Cardiac muscle cell (in vitro differentiated cells and primary cell): ENCODE measurements around the gene GPN1. TPM values are rescaled to one million over a fixed set of nuclear protein-coding genes. Genes with fewer than 3 reads are reported as not detected.
A peak's percentile ranks its signal among the peaks of the same experiment; 100 is the strongest.

ENCODE experiments used
- DNase-seq, 2 donors: peaks; one replicate each; pipeline versions ENCODE4 v3.0.0 to v3.0.0-alpha.2; 2010 to 2017; ENCODE audit warnings: low read depth in 1 of 2, low spot score in 1 of 2
- H3K27ac ChIP-seq: fragments of 200-600 bp; sonication (generic); 2 replicates; pipeline ENCODE4 v1.5.1; 2016
- H3K27me3 ChIP-seq: fragments of 200-600 bp; sonication (generic); 2 replicates; pipeline ENCODE4 v1.6.0; 2016; ENCODE audit warnings: control low read depth
- H3K36me3 ChIP-seq: fragments of 200-600 bp; sonication (generic); 2 replicates; pipeline ENCODE4 v1.5.1; 2016; ENCODE audit warnings: control low read depth
- H3K4me1 ChIP-seq: fragments of 200-600 bp; sonication (generic); 2 replicates; pipeline ENCODE4 v1.8.1; 2017; ENCODE audit warnings: low read depth, mild to moderate bottlenecking, mixed run types
- H3K4me3 ChIP-seq: fragments of 200-600 bp; sonication (generic); 2 replicates; pipeline ENCODE4 v1.5.1; 2016; ENCODE audit warnings: mild to moderate bottlenecking
- H3K9me3 ChIP-seq: fragments of 200-600 bp; sonication (generic); 2 replicates; pipeline ENCODE4 v1.5.1; 2017; ENCODE audit warnings: low read depth, mild to moderate bottlenecking, control low read depth
- polyA plus RNA-seq: library from polyadenylated mRNA; unstranded; fragments of >200 nt; fragmentation: Nextera tagmentation; extraction: Ambion mirVana; gene quantifications from 2 replicates; pipeline ENCODE4 v1.2.1, GENCODE V29; 2016
- total RNA-seq: library from RNA; depleted of rRNA; stranded (reverse); fragments of >200 nt; gene quantifications from 2 replicates; pipeline ENCODE4 v1.2.3, GENCODE V29; 2016
- TF ChIP-seq, protein P1 (sequence below): IDR thresholded peaks from 2 replicates; pipeline ENCODE4 v1.5.1; 2012; ENCODE audit warnings: low read depth, mild to moderate bottlenecking, low read length

The GPN1 gene
- total and polyA plus RNA-seq, 2 experiments from 2014 or later: 24.1 to 52.5 TPM

DNA sequence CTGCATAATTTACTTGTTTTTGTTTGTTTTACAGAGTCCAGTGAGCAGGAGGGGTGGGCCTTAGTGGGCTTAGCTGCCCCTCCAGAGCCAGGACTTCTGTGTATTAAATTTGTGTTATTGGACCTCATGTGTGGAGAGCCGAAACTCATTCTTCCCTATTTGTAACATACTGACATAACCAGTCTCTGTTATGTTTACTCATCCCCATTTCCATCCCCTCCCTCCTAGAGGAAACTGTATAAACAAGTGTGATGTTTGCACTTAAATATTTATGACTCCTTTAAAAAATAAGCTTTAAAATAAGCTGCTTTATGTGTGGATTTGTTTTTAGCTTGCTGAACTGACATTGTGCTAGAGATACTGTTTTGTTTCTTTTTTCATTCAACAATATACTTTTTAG lies 32.2 kb upstream of the GPN1 start:
- TF ChIP-seq, protein P1, sequence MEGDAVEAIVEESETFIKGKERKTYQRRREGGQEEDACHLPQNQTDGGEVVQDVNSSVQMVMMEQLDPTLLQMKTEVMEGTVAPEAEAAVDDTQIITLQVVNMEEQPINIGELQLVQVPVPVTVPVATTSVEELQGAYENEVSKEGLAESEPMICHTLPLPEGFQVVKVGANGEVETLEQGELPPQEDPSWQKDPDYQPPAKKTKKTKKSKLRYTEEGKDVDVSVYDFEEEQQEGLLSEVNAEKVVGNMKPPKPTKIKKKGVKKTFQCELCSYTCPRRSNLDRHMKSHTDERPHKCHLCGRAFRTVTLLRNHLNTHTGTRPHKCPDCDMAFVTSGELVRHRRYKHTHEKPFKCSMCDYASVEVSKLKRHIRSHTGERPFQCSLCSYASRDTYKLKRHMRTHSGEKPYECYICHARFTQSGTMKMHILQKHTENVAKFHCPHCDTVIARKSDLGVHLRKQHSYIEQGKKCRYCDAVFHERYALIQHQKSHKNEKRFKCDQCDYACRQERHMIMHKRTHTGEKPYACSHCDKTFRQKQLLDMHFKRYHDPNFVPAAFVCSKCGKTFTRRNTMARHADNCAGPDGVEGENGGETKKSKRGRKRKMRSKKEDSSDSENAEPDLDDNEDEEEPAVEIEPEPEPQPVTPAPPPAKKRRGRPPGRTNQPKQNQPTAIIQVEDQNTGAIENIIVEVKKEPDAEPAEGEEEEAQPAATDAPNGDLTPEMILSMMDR: no peak
- H3K9me3 ChIP-seq: no peaks in the 10 kb centered on the region

DNA sequence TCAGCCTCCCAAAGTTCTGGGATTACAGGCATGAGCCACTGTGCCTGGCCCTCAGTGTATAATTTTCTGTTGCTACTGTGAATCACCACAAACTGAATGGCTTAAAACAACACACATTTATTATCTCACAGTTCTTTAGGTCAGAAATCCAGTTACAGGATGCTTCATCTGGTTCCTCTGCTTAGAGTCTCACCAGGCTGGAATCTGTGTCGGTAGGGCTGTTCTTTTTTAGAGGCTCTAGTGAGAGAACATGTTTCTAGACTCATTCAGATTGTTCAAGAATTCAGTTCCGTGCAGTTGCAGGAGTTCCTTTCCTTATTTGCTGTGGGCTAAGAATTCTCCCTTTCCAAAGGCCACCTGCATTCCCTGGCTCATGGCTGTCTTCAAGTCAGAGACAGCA lies 22.2 kb upstream of the GPN1 start:
- Histone ChIP-seq H3K4me3 (no peak overlapping the region), H3K9me3 (no peaks in the 10 kb centered on the region), H3K4me1 (no peaks in the 10 kb centered on the region), H3K27ac (no peak overlapping the region), H3K36me3 (no peaks in the 10 kb centered on the region), H3K27me3 (no peaks in the 10 kb centered on the region)
- TF ChIP-seq, protein P1: no peak
- DNase-seq: no peak

More for the DNA sequence above, 32.2 kb upstream of the GPN1 start:
- no peaks in the 10 kb centered on the region for H3K4me1 ChIP-seq
- no peaks in the 10 kb centered on the region for H3K27me3 ChIP-seq
- no peak overlapping the region for H3K27ac ChIP-seq
- H3K4me3 ChIP-seq: no peak overlapping the region
- no peak for DNase-seq
- H3K36me3 ChIP-seq: peaks cover 3% of the 10 kb centered on the region

DNA sequence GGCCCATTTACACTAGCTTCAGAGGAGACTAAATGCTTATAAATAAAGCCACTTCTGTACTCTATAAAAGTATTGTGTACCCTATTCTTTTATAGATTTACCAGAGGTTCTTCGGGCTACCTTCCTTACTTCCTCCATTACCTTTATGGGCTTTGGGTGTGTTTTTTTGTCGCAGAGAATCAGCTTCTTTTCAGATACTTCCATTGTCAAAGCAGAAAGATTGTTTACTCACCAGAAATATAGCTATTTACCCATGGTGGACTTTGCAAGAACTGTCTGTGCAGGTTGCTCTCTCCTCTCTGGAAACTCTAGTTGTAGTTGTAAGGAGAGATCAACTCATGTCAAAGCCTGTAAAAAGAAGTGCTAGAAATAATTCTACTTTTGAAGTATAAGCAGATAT lies 14.9 kb upstream of the GPN1 start:
- no peaks in the 10 kb centered on the region for H3K9me3 ChIP-seq
- H3K4me3 ChIP-seq: no peak overlapping the region
- peaks cover 22% of the 10 kb centered on the region for H3K36me3 ChIP-seq
- no peak for DNase-seq
- H3K27ac ChIP-seq: no peak overlapping the region
- no peaks in the 10 kb centered on the region for H3K27me3 ChIP-seq
- H3K4me1 ChIP-seq: no peaks in the 10 kb centered on the region
- TF ChIP-seq, protein P1: no peak

DNA sequence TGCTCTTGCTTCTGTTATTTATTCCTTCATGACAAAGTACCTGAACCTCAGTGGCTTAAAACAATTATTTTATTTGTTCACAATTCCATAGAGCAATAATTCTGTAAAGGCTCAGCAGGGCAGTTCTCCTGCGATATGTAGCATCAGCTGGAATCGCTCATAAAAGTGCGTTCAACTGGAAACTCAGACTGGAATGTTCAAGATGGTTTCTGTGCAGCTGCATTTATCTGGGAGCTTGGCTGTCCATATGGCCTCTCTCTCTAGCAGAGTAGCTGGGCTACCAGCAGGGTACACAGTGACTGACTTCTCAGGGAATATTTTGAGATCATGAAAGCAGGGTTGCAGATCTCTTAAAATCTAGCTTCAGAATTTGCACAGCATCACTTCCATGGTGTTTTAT lies 13.5 kb upstream of the GPN1 start:
- DNase-seq: no peak
- H3K36me3 ChIP-seq: peaks cover 24% of the 10 kb centered on the region

DNA sequence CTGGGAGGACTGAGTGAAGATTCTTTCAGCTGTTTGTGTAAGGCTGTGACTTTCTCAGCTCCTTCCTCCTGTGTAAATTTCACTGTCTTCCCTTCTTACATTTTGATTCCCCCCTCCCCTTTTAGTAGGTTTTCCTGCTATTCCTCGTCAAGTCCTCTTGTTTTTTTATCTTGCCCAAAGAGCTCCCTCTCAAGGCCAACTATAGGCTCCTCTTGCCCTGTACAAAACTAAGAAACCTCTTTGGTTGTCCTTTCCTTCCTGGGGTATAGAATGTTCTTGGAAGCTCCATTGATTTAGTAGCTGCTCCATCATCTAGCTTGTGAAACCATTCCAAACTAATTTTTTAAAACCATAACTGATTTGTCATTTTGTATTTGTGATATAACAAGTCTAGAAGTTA lies 7.3 kb upstream of the GPN1 start:
- Histone ChIP-seq H3K9me3 (no peaks in the 10 kb centered on the region), H3K4me3 (no peak overlapping the region), H3K27me3 (no peaks in the 10 kb centered on the region), H3K27ac (no peak overlapping the region), H3K36me3 (peaks cover 21% of the 10 kb centered on the region), H3K4me1 (no peaks in the 10 kb centered on the region)
- TF ChIP-seq, protein P1: no peak
- DNase-seq: no peak

More for the DNA sequence above, 13.5 kb upstream of the GPN1 start:
- H3K27ac ChIP-seq: no peak overlapping the region
- H3K27me3 ChIP-seq: no peaks in the 10 kb centered on the region
- H3K4me3 ChIP-seq: no peak overlapping the region
- TF ChIP-seq, protein P1: no peak
- no peaks in the 10 kb centered on the region for H3K9me3 ChIP-seq
- no peaks in the 10 kb centered on the region for H3K4me1 ChIP-seq

DNA sequence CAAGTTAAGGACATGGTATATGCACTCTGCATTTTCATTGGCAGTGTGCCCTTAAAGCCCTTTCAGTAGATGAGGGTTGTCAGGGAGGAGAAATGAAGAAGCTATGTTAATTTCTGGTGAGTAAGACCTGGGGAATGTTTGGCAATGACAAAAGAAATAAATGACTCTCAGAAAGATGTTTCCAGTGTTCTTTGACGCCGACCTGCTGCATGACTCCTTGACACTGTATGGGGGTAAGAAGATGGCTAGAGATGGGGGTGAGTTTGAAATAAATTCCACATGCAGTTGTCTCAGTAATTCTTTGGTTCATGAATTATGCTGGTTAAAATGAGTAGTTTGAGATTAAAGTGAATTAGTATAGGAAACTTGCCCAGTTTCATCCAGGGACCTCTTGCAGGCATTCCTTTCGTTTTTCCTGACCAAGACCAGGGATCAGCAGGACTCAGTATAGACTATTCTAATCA lies 5.9 kb upstream of the GPN1 start:
- peak in 1 of 2 donors; percentile 53 for DNase-seq
- no peaks in the 10 kb centered on the region for H3K27me3 ChIP-seq
- TF ChIP-seq, protein P1: no peak
- H3K9me3 ChIP-seq: no peaks in the 10 kb centered on the region
- H3K4me3 ChIP-seq: no peak overlapping the region
- peaks cover 15% of the 10 kb centered on the region for H3K36me3 ChIP-seq
- H3K4me1 ChIP-seq: no peaks in the 10 kb centered on the region
- H3K27ac ChIP-seq: no peak overlapping the region
